Esophagus muscularis mucosa (tissue), 4 donors: Measurements from ENCODE around the gene DDAH1. TPM values are rescaled to one million over a fixed set of nuclear protein-coding genes. Genes with fewer than 3 reads are reported as not detected.

Experiments used
- DNase-seq: peaks from one replicate; pipeline ENCODE4 v3.0.0-alpha.2; 2017; ENCODE audit errors: extremely low spot score
- H3K27ac ChIP-seq, 4 donors: fragments of 200-600 bp; sonication (generic); replicated peaks in 1 of 4; 1 replicate in 3 of 4; 2 replicates in 1 of 4; pipeline ENCODE4 v1.5.1; 2016 to 2019; ENCODE audit warnings: mild to moderate bottlenecking in 1 of 4
- H3K27me3 ChIP-seq, 4 donors: fragments of 200-600 bp; sonication (generic); one replicate each; pipeline versions ENCODE4 v1.5.1 to v1.6.0; 2016 to 2019
- H3K36me3 ChIP-seq, 4 donors: fragments of 200-600 bp; sonication (generic); one replicate each; pipeline ENCODE4 v1.5.1; 2016 to 2019
- H3K4me1 ChIP-seq, 4 donors: fragments of 200-600 bp; sonication (generic); one replicate each; pipeline ENCODE4 v1.5.1; 2016 to 2019
- H3K4me3 ChIP-seq, 4 donors: fragments of 200-600 bp; sonication (generic); 1 replicate in 2 of 4; 2 replicates in 2 of 4; pipeline ENCODE4 v1.5.1; 2016 to 2019; ENCODE audit warnings: mild to moderate bottlenecking in 4 of 4, moderate library complexity in 1 of 4
- H3K9me3 ChIP-seq, 4 donors: fragments of 200-600 bp; sonication (generic); 1 replicate in 3 of 4; 2 replicates in 1 of 4; pipeline ENCODE4 v1.5.1; 2016 to 2019
- EP300 ChIP-seq: sonication (generic); formaldehyde crosslinking; IDR thresholded peaks from one replicate; pipeline ENCODE4 v1.6.1; 2017; ENCODE audit warnings: antibody characterized with exemption
- POLR2A ChIP-seq: fragments of 450-650 bp; IDR thresholded peaks from one replicate; pipeline ENCODE4 v1.6.1; 2017; ENCODE audit warnings: antibody characterized with exemption, moderate library complexity, mild to moderate bottlenecking, low read depth
- POLR2AphosphoS5 ChIP-seq, 2 donors: sonication (generic); formaldehyde crosslinking; IDR thresholded peaks; one replicate each; pipeline ENCODE4 v1.6.1; 2017; ENCODE audit warnings: antibody characterized with exemption in 2 of 2
- WGBS: methylation state at CpG from one replicate; pipeline ENCODE4 v1.1.5; 2018; 5-methylcytosine and 5-hydroxymethylcytosine counted together
- intact Hi-C: fragments of 100-400 bp; cut with DNase I; formaldehyde crosslinking; loops from one replicate; pipeline ENCODE4 v1.15.1; 2023
- total RNA-seq, 4 donors: library from RNA; depleted of rRNA; stranded (reverse); fragments of >200 nt; gene quantifications; one replicate each; pipeline versions ENCODE4 v1.1.0 to v1.2.1, GENCODE V29; 2016
- TF ChIP-seq, protein P1 (sequence below), 3 experiments: fragments of 200-600 bp in 2 of 3; fragments of 450-650 bp in 1 of 3; sonication (generic) in 2 of 3; IDR thresholded peaks; one replicate each; pipeline ENCODE4 v1.5.1; 2017 to 2019; ENCODE audit warnings: antibody characterized with exemption in 3 of 3, mild to moderate bottlenecking in 2 of 3, moderate library complexity in 1 of 3

Gene DDAH1
- total RNA-seq, 4 donors from 2014 or later: 27.0 to 75.3 (median 38.0) TPM

DNA sequence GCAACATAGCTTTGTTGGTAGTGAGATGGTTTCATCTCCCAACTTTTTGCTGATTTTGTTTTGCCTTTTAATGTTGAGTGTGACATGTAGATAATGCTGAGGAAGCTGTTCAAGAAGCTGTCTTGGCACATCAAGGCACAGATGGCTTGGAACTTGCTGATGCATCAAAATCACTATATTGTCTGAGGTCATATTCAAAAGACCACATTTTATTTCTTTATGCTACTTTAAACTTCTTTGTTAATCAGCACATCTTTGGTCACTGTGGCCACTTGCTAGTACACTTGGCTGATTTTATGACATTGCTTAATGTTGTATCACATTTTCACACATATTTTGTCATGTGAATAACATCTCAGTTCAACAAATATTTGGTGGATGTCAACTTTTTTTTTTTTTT, 101.4 kb downstream of the DDAH1 start:
- intact Hi-C loops: no loop called here
- DNase-seq: no peak
- no peak overlapping the region for H3K27ac ChIP-seq
- H3K4me3 ChIP-seq: no peak overlapping the region
- no peaks in the 10 kb centered on the region for H3K27me3 ChIP-seq
- no peaks in the 10 kb centered on the region for H3K36me3 ChIP-seq
- no peaks in the 10 kb centered on the region for H3K9me3 ChIP-seq
- TF ChIP-seq EP300 (no peak), POLR2AphosphoS5 (IDR thresholded peaks at IDR 0.05) (no peak), POLR2A (no peak)
- TF ChIP-seq, protein P1, sequence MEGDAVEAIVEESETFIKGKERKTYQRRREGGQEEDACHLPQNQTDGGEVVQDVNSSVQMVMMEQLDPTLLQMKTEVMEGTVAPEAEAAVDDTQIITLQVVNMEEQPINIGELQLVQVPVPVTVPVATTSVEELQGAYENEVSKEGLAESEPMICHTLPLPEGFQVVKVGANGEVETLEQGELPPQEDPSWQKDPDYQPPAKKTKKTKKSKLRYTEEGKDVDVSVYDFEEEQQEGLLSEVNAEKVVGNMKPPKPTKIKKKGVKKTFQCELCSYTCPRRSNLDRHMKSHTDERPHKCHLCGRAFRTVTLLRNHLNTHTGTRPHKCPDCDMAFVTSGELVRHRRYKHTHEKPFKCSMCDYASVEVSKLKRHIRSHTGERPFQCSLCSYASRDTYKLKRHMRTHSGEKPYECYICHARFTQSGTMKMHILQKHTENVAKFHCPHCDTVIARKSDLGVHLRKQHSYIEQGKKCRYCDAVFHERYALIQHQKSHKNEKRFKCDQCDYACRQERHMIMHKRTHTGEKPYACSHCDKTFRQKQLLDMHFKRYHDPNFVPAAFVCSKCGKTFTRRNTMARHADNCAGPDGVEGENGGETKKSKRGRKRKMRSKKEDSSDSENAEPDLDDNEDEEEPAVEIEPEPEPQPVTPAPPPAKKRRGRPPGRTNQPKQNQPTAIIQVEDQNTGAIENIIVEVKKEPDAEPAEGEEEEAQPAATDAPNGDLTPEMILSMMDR (IDR thresholded peaks at IDR 0.05): no peak
- peaks cover 6 to 41% (median 18%) of the 10 kb centered on the region in 4 donors for H3K4me1 ChIP-seq

DNA sequence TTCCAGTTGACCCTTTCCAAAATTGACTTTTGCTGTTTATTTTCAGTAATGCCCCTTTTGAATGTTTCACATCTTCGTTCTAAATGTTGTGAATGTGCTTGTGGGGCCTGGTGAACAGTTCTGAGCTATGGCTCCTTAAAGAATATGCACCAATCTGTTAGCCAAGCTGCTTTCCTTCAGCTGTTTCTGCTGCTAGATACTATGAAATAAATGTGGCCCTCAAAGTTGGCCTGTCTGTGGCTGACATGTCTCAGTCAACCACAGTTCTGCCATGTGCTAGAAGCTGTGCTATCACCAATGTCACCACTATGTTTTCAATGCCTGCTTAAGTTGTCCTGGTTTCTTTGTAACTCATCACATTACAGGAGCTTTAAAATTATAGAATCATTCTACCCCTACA, 101.9 kb downstream of the DDAH1 start:
- no peaks in the 10 kb centered on the region for H3K27me3 ChIP-seq
- WGBS: 80% methylated on average over 1 of the region's 1 CpG
- no peaks in the 10 kb centered on the region for H3K36me3 ChIP-seq
- H3K9me3 ChIP-seq: no peaks in the 10 kb centered on the region
- DNase-seq: no peak
- TF ChIP-seq POLR2AphosphoS5 (IDR thresholded peaks at IDR 0.05) (no peak), POLR2A (no peak), EP300 (no peak)
- TF ChIP-seq, protein P1 (IDR thresholded peaks at IDR 0.05): no peak
- intact Hi-C loops: no loop called here
- no peak overlapping the region for H3K27ac ChIP-seq
- no peak overlapping the region for H3K4me3 ChIP-seq
- H3K4me1 ChIP-seq: peaks cover 6 to 37% (median 18%) of the 10 kb centered on the region in 4 donors

DNA sequence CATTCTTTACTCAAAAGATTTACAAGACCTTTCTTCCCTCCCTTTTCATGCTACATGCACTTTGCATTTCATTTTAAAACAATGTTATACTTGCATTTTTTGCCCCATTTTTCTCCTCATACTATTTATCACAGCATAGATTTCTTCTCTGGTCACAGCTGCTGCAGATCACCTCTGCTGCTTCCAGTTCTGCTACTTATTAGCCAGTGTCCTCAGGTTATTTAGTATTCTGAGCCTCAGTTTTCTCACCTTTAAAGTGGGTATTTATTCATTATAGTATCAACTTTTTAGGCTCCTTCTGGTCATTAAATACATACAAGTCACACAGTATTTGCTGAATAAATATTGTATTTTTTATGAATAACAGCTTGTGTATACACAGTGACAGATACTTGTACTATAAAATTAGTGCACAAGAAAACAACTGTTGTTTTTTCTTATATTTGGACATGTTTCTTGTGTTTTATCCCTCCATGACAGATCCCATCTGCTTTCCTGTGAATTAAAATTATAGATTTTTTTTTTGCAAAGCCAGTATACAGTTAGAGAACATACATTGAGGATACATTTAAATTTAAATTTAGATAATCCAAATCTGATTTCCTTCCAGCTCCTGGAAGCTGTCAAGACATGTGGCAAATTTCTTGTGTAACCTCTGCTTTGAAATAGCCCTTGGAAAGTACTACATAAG, 103.2 kb downstream of the DDAH1 start:
- TF ChIP-seq POLR2A (no peak), EP300 (no peak), POLR2AphosphoS5 (IDR thresholded peaks at IDR 0.05) (no peak)
- TF ChIP-seq, protein P1 (IDR thresholded peaks at IDR 0.05): no peak
- peaks cover 6 to 35% (median 18%) of the 10 kb centered on the region in 4 donors for H3K4me1 ChIP-seq
- no peaks in the 10 kb centered on the region for H3K9me3 ChIP-seq
- no peak overlapping the region for H3K27ac ChIP-seq
- no peak overlapping the region for H3K4me3 ChIP-seq
- intact Hi-C loops: no loop called here
- DNase-seq: no peak
- no peaks in the 10 kb centered on the region for H3K36me3 ChIP-seq
- no peaks in the 10 kb centered on the region for H3K27me3 ChIP-seq

DNA sequence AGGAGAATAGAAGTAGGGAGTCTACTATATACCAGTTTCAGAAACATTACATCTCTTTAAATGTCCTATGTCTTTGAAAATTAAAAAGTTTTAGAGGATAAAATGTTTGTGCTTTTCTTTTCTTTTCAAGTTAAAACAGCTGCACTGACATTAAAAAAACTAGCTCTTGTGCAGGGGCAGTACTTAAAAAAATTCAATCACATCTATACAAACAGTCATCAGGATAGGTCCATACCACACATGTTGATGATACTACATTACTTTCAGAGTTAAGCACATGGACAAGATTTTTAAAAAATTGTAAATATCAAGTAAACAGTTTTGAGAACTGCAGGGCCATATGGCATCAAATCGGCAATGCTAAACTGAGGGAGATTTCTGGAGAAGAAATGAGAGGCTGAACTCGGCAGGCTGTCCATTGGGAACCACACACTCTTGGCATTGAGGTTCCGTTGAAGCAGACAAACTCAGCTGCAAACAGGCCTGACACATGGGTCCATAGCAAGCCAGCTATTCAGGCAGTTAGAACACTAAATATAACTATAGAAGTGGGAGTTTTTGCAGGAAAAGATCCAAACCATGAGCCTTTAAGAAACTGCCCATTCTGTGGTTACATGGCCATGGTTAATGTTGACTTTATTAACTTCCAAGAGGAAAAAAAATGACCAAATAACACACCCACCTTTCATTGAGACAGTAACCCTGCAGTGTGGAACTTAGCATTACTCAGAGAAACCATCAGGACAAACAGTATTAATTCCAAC, 104.0 kb downstream of the DDAH1 start:
- intact Hi-C loops: no loop called here
- Histone ChIP-seq H3K9me3 (no peaks in the 10 kb centered on the region), H3K36me3 (no peaks in the 10 kb centered on the region), H3K4me3 (no peak overlapping the region), H3K27ac (no peak overlapping the region), H3K27me3 (no peaks in the 10 kb centered on the region), H3K4me1 (peaks cover 6 to 29% (median 18%) of the 10 kb centered on the region in 4 donors)
- 55% methylated on average over 3 of the region's 3 CpGs for WGBS
- TF ChIP-seq, protein P1 (IDR thresholded peaks at IDR 0.05): no peak
- no peak for TF ChIP-seq POLR2A
- no peak for TF ChIP-seq POLR2AphosphoS5 (IDR thresholded peaks at IDR 0.05)
- TF ChIP-seq EP300: no peak
- DNase-seq: no peak
